GM12891 (cell line): ENCODE measurements around the gene EFCAB10.
"Not testable (repeated sequence)": the region's sequence is repeated elsewhere in the genome, so short reads cannot be mapped to it uniquely, and the experiment has no call there.

Source experiments
- DNase-seq: peaks from one replicate; pipeline ENCODE4 v3.0.0; 2011; ENCODE audit warnings: low spot score; ENCODE audit not compliant: insufficient read length
- FAIRE-seq: peaks from 2 replicates; lab custom pipeline; 2011; peaks lifted over from hg19 to GRCh38; lab: Jason Lieb, UNC
- PAX5 ChIP-seq: IDR thresholded peaks from 2 replicates; pipeline ENCODE4 v1.6.1; 2011; ENCODE audit warnings: low read length, moderate library complexity, mild to moderate bottlenecking; ENCODE audit not compliant: insufficient read depth, severe bottlenecking
- POLR2A ChIP-seq: IDR thresholded peaks from 2 replicates; pipeline ENCODE4 v1.6.1; 2011; ENCODE audit warnings: low read depth, low read length, control low read depth
- POLR2AphosphoS5 ChIP-seq: IDR thresholded peaks from 2 replicates; pipeline ENCODE4 v1.6.1; 2011; ENCODE audit warnings: low read depth, low read length, control low read depth
- POU2F2 ChIP-seq: IDR thresholded peaks from 2 replicates; pipeline ENCODE4 v1.6.1; 2011; ENCODE audit warnings: low read depth, mild to moderate bottlenecking, control low read depth, low read length, moderate library complexity
- SPI1 ChIP-seq: IDR thresholded peaks from 2 replicates; pipeline ENCODE4 v1.6.1; 2011; ENCODE audit warnings: low read depth, low read length, control low read depth
- TAF1 ChIP-seq: IDR thresholded peaks from 2 replicates; pipeline ENCODE4 v1.6.1; 2011; ENCODE audit warnings: low read depth, low read length, control low read depth

Gene EFCAB10

DNA sequence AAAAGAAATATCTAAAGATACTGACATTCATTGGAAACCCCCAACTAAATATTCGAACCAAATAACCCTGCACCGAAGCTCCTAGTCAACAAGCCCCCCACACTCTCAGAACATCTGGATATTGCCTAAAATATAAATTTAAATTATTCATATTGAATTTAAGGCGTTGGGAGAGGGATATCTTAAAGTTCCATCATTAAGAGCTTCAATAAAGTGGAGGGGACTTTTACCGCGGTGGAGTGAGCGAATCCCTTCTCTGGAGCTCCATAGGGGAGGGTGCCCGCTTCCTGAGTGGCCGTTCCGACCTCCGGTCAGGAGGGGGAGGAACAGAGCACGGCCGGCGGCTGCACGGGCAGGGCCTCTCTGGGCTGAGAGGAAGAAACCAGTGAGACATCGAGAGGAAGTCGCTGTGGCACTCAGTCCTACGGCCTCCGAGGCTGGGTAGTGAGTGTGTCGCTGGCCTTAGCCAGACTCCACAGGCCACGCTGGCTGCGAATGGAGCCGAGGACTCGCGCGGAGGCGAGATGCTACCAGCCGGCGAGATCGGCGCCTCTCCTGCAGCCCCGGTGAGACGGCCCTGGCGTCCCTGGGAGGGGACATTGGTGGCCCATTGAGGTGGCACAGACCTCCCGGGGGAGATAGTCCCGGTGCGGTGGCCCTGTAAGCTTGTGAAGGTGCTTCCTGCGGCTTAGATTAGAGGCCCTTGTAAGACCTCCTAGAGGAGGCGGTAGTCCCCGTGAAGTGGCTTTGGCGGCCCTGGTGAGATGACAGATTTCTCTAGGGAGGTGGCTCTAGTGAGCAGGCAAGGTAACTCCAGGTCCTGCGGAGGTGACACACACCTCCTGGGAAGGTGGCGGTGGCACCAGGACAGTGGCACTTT, 49.3 kb downstream of the EFCAB10 start, which contains the start of gene RINT1:
Gene RINT1, plus strand, starts transcription at position 410 of the 880 bp plus-strand sequence. Its CDS starts 115 bp downstream, at position 525.
- FAIRE-seq = peak; percentile 89
- TF ChIP-seq TAF1 (peak; percentile 98), PAX5 (no peak), POU2F2 (peak; percentile 88; the same call in 1 of the 2 replicates), POLR2A (peak; percentile 99), POLR2AphosphoS5 (peak; percentile 98), SPI1 (peak; percentile 81)
- peak; percentile 77 for DNase-seq

DNA sequence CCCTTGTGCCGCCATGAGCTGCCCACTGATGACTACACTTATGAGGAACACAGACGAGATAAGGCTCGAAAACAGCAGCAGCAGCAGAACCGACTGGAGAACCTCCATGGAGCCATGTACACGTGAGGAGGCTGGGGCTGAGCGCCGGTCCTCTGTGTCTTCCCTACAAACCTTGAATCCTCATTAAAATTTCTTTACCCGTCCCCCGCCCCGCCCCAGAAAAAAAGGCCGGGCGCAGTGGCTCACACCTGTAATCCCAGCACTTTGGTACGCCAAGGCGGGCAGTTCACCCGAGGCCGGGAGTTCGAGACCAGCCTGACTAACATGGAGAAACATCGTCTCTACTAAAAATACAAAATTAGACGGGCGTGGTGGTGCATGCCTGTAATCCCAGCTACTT, 50.7 kb downstream of the EFCAB10 start:
- FAIRE-seq = no peak
- no peak for TF ChIP-seq POLR2AphosphoS5
- TF ChIP-seq POLR2A = no peak
- TF ChIP-seq SPI1 = no peak
- TF ChIP-seq POU2F2 = no peak
- no peak for TF ChIP-seq PAX5
- TF ChIP-seq TAF1 = no peak
- DNase-seq = no peak

DNA sequence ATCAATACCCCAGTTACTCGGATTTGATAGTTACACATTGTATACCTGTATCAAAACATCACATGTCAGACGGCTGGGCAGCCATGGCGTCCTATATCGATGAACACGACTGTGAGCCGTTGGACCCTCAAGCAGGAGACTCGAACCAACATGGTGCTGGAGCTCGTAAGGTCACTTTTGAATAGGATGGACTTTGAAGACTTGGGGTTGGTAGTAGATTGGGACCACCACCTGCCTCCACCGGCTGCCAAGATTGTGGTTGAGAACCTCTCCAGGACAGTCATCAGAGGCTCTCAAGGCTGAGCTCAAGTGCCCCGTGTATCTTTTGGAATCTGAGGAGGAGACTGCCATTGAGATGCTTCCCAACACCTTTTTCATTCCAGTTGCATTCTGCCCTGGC, 51.2 kb downstream of the EFCAB10 start:
- no peak for DNase-seq
- TF ChIP-seq POU2F2 = no peak
- TF ChIP-seq SPI1 = no peak
- no peak for TF ChIP-seq TAF1
- no peak for TF ChIP-seq POLR2AphosphoS5
- TF ChIP-seq PAX5 = no peak
- no peak for TF ChIP-seq POLR2A
- no peak for FAIRE-seq

DNA sequence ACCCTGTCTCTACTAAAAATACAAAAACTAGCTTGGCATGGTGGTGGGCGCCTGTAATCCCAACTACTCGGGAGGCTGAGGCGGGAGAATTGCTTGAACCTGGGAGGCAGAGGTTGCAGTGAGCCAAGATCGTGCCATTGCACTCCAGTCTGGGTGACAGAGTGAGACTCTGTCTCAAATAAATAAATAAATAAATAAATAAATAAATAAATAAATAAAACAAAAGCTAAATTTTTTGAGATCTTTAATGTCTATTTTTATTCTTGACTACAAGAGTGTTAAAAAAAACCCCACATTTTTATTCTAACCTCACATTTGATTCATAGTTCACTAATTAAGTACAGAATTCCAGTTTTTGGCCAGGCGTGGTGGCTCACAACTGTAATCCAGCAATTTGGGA, 53.6 kb downstream of the EFCAB10 start:
- DNase-seq, FAIRE-seq: not testable (repeated sequence)

DNA sequence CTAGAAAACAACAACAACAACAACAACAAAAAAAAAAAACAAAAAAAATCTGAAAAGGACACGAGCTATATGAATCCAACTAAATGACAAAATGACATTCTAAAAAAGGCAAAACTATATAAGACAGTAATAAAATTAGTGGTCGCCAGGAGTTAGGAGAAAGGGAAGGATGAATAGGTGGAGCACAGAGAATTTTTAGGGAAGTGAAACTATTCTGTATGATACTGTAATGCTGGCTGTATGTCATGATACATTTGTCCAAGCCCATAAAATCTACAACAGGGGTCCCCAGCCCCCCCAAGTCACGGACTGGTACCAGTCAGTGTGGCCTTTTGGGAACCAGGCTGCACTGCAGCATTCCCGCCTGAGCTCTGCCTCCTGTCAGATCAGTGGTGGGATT, 56.5 kb downstream of the EFCAB10 start:
- DNase-seq (no peak), FAIRE-seq (no peak)
- TF ChIP-seq POU2F2 (no peak), SPI1 (peak; percentile 90), PAX5 (no peak)

DNA sequence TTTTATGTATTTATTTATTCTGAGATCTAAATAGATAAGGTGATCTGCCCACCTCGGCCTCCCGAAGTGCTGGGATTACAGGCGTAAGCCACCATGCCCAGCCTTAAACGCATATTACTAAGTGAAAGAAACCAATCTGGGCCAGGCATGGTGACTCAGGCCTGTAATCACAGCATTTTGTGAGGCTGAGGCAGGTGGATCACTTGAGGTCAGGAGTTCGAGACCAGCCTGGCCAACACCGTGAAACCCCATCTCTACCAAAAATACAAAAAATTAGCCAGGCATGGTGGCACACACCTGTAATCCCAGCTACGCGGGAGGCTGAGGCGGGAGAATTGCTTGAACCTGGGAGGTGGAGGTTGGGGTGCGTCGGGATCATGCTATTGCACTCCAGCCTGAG, 56.9 kb downstream of the EFCAB10 start:
- not testable (repeated sequence) for FAIRE-seq

DNA sequence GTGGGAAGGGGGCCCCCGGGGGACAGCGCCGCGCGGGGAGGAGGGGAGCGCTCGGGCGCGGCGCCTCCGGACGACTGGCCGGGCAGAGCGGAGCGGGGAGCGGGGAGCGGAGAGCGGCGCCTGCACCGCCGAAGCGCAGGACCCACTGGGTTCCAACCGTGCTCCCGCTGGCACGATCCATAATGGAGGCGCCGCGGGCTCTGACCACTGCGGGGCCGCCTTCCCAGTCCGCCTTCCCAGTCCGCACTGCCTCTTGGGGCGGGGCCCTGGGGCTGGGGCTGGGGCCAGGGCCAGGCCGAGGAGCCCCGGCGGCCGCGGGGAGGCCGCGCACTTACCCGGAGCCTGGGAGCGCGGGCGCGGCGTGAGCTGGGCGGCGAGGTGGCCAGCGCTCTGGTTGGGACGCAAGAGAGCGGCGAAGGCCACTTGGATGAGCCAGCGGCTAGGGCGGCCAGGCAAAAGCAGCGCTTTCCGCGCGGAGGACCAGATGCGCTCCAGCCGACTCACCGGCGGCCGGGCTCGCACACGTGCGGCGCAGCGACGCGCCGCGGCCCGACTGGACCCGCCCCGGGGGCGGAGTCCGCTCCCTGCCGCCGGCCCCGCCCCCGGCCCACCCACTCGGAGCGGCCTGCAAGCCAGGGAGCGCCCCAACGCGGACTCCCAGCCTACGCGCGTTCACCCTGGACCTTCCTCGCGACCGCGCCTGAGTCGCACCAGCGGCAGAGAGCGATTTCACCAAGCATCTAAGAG, 59.4 kb downstream of the EFCAB10 start, which contains the start of gene PUS7:
Gene PUS7, minus strand, starts transcription at position 555 of the 747 bp plus-strand sequence. CDS start 13,759 bp downstream, outside the sequence.
- TF ChIP-seq TAF1 (peak; percentile 59; the same call in 1 of the 2 replicates), PAX5 (peak; percentile 4), POU2F2 (no peak), POLR2A (peak; percentile 65; the same call in 1 of the 2 replicates), SPI1 (no peak), POLR2AphosphoS5 (peak; percentile 64)
- DNase-seq = peak; percentile 89
- peak; percentile 94 for FAIRE-seq

More for the DNA sequence above, 56.9 kb downstream of the EFCAB10 start:
- DNase-seq = not testable (repeated sequence)

DNA sequence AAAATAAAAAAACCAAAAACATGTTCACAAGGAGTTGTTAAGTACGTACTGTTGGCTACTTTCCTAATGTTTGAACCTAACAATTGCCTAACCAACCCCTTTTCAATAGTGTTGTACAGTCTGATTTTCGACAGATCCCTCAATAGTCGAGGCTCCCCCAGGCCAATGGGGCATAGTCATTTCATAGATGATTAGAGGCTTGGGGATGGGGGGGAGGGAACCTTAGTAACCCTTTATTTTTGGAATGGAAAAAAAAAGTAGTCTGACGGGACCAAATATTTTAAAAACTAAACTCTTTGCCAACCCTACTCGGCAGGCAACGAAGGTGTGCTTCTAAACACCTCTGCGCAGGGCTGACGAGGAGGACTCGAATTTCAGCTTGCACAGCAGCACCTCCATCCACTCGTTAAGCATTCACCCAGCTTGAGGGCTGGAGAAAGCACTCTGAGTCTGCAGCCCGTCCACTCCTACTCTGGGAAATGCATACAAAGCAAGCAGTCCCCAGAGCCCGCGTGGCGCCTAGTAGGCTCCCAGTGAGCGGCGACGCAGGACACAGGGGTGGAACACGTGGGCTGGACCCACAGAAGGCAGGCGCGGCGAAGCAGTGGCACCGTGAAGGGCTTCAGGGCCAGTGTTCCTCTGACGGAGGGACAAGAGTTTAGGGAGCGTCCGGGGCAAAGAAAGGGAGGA, 60.1 kb downstream of the EFCAB10 start:
- FAIRE-seq (peak; percentile 75), DNase-seq (peak; percentile 39)
- TF ChIP-seq POU2F2 (no peak), PAX5 (no peak), TAF1 (no peak), POLR2A (no peak)

DNA sequence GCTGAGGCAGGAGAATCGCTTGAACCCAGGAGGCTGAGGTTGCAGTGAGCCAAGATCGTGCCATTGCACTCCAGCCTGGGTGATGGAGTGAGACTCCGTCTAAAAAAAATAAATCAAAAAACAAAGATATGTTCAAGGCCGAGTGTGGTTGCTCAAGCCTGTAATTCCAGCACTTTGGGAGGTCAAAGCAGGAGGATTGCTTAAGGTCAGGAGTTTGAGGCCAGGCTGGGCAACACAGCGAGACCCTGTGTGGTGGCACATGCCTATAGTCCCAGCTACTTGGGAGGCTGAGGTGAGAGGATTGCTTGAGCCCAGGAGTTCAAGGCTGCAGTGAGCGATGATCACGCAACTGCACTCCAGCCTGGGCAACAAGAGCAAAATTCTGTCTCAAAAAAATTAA, 60.7 kb downstream of the EFCAB10 start:
- not testable (repeated sequence) for DNase-seq, FAIRE-seq
